WERI-Rb-1 (cell line): ENCODE measurements around the gene NOVA2.

Experiments
- DNase-seq: peaks from one replicate; pipeline ENCODE4 v3.0.0-alpha.2; 2020
- H3K27ac ChIP-seq: fragments of 250-450 bp; sonication (Bioruptor Pico); 2 replicates; pipeline ENCODE4 v1.5.1; 2020; ENCODE audit warnings: mild to moderate bottlenecking, moderate library complexity
- H3K27me3 ChIP-seq: fragments of 250-450 bp; sonication (Bioruptor Pico); 2 replicates; pipeline ENCODE4 v1.5.1; 2021; ENCODE audit warnings: mild to moderate bottlenecking, low read depth, moderate library complexity; ENCODE audit not compliant: insufficient read depth, severe bottlenecking
- H3K36me3 ChIP-seq: fragments of 250-450 bp; sonication (Bioruptor Pico); 2 replicates; pipeline ENCODE4 v1.5.1; 2020; ENCODE audit warnings: mild to moderate bottlenecking, moderate library complexity
- H3K4me3 ChIP-seq: 2 replicates; pipeline ENCODE4 v1.5.1; 2011; ENCODE audit warnings: low read depth, mild to moderate bottlenecking, control low read depth, low read length
- H3K9me3 ChIP-seq: fragments of 250-450 bp; sonication (Bioruptor Pico); 2 replicates; pipeline ENCODE4 v1.5.1; 2021; ENCODE audit warnings: mild to moderate bottlenecking, moderate library complexity; ENCODE audit not compliant: severe bottlenecking
- TF ChIP-seq, protein P1 (sequence below): IDR thresholded peaks from 2 replicates; pipeline ENCODE4 v1.5.1; 2011; ENCODE audit warnings: low read depth, mild to moderate bottlenecking, control low read depth, inconsistent platforms, low read length

Gene NOVA2

GRCh38 chr19:45902651-45903625, 70.7 kb downstream of the NOVA2 start:
- DNase-seq = peak; percentile 98
- TF ChIP-seq, protein P1, sequence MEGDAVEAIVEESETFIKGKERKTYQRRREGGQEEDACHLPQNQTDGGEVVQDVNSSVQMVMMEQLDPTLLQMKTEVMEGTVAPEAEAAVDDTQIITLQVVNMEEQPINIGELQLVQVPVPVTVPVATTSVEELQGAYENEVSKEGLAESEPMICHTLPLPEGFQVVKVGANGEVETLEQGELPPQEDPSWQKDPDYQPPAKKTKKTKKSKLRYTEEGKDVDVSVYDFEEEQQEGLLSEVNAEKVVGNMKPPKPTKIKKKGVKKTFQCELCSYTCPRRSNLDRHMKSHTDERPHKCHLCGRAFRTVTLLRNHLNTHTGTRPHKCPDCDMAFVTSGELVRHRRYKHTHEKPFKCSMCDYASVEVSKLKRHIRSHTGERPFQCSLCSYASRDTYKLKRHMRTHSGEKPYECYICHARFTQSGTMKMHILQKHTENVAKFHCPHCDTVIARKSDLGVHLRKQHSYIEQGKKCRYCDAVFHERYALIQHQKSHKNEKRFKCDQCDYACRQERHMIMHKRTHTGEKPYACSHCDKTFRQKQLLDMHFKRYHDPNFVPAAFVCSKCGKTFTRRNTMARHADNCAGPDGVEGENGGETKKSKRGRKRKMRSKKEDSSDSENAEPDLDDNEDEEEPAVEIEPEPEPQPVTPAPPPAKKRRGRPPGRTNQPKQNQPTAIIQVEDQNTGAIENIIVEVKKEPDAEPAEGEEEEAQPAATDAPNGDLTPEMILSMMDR = no peak
- peak overlapping the region; percentile 59 for H3K27ac ChIP-seq
- peaks cover 31% of the 10 kb centered on the region for H3K36me3 ChIP-seq
- H3K9me3 ChIP-seq = no peaks in the 10 kb centered on the region
- peak overlapping the region; percentile 88 for H3K4me3 ChIP-seq
- no peaks in the 10 kb centered on the region for H3K27me3 ChIP-seq

DNA sequence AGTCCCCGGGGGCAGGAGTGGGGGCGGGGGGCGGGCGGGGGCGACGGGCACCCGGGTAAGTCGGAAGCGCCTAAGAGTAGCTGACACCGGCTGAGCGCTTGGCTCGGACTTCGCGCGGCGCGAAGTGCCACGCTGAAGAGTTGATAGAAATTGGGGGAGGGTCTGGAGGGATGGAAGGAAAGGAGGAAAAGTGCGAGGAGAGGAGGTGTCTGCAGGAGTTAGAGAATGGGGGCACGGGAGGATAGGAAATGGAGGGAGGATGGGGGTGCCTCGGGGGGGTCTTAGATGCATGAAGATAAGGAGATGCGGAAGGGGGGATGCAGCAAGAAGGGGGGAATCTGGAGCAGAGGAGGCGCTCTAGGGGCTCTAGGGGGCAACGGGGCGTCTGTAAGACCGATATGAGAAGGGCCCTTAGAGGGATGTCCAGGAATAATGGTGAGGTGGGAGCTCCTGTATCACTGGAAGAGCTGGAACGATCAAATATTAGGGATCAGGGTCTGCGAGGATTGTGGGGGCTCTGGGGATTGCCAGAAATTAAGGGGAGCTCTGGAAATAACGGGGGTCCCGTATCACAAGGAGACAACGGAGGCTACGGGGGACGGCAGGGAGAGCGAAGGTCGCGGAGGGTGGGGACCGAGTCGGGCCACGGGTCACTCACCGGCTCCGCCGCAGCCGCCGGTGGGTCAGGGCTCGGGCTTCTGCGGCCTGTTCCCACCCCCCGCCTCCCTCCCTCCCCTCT, 71.6 kb downstream of the NOVA2 start, which contains the start of gene MYPOP:
MYPOP (minus strand) TSS at position 702 of the 739 bp plus-strand sequence. CDS start 840 bp downstream, outside the sequence.
- TF ChIP-seq, protein P1 = no peak
- no peaks in the 10 kb centered on the region for H3K9me3 ChIP-seq
- no peaks in the 10 kb centered on the region for H3K27me3 ChIP-seq
- H3K4me3 ChIP-seq = peak within 1 kb of the TSS; percentile 88
- H3K27ac ChIP-seq = peak within 1 kb of the TSS; percentile 60
- peaks cover 36% of the 10 kb centered on the region for H3K36me3 ChIP-seq
- DNase-seq = no peak

DNA sequence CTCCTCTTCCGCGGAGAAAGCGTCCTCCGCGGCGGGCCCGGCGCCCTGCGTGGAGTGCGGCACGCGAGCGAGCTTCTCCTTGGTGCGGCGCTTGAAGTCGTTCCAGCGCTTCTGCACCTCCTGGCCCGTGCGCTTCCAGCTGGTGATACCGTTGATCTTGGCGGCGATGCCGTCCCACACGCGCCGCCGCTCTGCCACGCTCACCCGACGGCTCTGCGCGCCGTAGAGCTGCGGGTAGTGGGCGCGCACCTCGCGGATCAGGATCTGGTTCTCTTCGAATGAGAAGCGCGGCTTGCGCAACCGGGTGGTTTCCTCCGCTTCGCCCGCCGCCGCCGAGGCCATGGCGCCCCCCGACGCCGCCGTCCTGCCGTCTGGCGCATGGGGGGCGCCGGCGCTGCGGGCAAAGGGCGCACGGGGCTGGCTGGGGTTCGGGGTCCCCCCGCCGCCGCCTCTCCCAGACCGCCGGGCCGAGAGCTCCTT, 72.2 kb downstream of the NOVA2 start:
- no peak for DNase-seq
- TF ChIP-seq, protein P1 = no peak
- Histone ChIP-seq H3K4me3 (peak overlapping the region; percentile 88), H3K27ac (no peak overlapping the region), H3K27me3 (no peaks in the 10 kb centered on the region), H3K36me3 (peaks cover 36% of the 10 kb centered on the region), H3K9me3 (no peaks in the 10 kb centered on the region)

DNA sequence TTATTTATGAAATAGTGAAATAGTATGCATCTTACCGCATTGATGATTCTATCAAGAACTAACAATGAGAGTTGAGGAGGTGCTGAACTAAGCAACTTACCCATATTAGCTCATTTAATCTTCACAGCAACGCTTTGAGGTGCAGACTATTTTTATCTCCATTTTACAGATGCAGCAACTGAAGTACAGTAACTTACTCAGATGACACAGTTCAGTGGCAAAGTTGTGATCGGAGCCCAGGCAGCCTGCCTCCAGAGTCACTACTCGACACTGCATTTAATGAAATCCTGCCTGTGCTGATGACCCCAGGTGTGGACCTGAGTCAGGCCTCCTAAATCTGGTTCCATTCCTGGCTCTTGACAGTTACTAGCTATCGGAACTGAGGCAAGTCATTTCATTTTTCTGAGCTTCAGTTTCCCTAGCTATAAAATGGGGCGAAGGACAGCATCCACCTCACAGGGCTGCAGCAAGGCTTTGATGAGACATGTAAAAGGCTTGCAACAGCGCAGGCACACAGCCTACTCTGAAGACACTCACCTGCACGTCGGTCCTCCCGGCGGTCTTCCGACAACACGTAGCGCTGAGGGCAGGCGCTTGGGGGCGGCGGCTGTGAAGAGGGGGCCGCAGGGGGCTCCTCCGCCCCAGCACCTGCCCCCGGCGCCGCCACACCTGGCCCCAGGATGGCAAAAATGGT, 72.8 kb downstream of the NOVA2 start:
- H3K4me3 ChIP-seq = peak overlapping the region; percentile 88
- no peaks in the 10 kb centered on the region for H3K27me3 ChIP-seq
- TF ChIP-seq, protein P1 = no peak
- no peaks in the 10 kb centered on the region for H3K9me3 ChIP-seq
- H3K27ac ChIP-seq = no peak overlapping the region
- H3K36me3 ChIP-seq = peaks cover 40% of the 10 kb centered on the region
- DNase-seq = no peak

DNA sequence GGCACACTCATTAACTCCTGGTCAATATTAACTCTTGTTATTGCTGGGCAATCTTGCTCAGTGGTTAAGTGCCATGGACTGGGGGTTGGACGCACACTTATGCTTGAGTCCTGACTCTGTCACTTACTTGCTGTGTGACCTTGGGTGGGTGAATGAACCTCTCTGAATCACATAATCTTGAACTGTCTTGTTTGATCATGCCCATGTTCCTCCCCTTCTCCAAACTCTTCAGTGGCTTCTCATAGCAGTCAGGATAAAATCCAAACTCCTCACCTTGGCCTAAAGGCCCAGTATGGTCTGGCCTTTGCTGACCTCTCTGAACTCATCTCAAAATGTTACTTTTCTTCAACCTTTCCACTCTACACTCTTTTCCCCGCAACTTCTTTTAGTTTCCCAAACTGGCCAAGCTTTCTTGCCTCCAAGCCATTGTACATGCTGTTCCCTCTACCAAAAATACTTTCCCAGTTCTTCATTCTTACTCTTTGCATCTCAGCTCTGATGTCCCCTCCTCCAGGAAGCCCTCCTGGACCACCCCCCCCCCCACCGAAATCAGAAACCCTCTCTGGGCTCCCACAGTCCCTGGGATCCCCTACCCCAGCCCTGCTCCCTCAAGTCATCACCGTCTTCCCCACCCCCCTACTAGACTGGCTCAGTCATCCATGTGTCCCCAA, 73.6 kb downstream of the NOVA2 start:
- Histone ChIP-seq H3K36me3 (peaks cover 47% of the 10 kb centered on the region), H3K27me3 (no peaks in the 10 kb centered on the region), H3K27ac (no peak overlapping the region), H3K4me3 (no peak overlapping the region), H3K9me3 (no peaks in the 10 kb centered on the region)
- TF ChIP-seq, protein P1 = no peak
- DNase-seq = no peak
